Middle frontal gyrus (tissue), 1 donor: ENCODE data around the gene ODAD3.
A peak's percentile ranks its signal among the peaks of the same experiment; 100 is the strongest.
"Not testable (repeated sequence)": the region's sequence is repeated elsewhere in the genome, so short reads cannot be mapped to it uniquely, and the experiment has no call there.

Experiments
- DNase-seq: peaks from one replicate; pipeline ENCODE4 v3.0.0-alpha.2; 2015; ENCODE audit warnings: low spot score; ENCODE audit errors: extremely low spot score

The ODAD3 gene

GRCh38 chr19:11405846-11406643, 28.9 kb downstream of the ODAD3 start:
- no peak for DNase-seq

GRCh38 chr19:11404588-11405222, 30.2 kb downstream of the ODAD3 start:
- no peak for DNase-seq

- no peak for DNase-seq
Measured at GRCh38 chr19:11401808-11402543, 32.9 kb downstream of the ODAD3 start.

- DNase-seq: no peak
Measured at GRCh38 chr19:11400798-11401197, 34.1 kb downstream of the ODAD3 start.

- DNase-seq: no peak
Measured at GRCh38 chr19:11399667-11400066, 35.3 kb downstream of the ODAD3 start.

GRCh38 chr19:11397089-11397610, 37.8 kb downstream of the ODAD3 start:
- DNase-seq: no peak

GRCh38 chr19:11390933-11391680, 43.8 kb downstream of the ODAD3 start:
- DNase-seq: no peak

GRCh38 chr19:11390359-11390758, 44.6 kb downstream of the ODAD3 start:
- no peak for DNase-seq

GRCh38 chr19:11387162-11388034, 47.5 kb downstream of the ODAD3 start:
- DNase-seq: no peak

- DNase-seq: no peak
Measured at GRCh38 chr19:11384778-11385129, 50.2 kb downstream of the ODAD3 start.

GRCh38 chr19:11383706-11384048, 51.2 kb downstream of the ODAD3 start:
- no peak for DNase-seq

GRCh38 chr19:11382898-11383705, 51.8 kb downstream of the ODAD3 start:
- DNase-seq: no peak

- DNase-seq: peak; percentile 88
Measured at GRCh38 chr19:11380653-11381537, 54.0 kb downstream of the ODAD3 start.

GRCh38 chr19:11379857-11380350, 55.0 kb downstream of the ODAD3 start:
- no peak for DNase-seq

GRCh38 chr19:11379269-11379845, 55.6 kb downstream of the ODAD3 start:
- DNase-seq: not testable (repeated sequence)

- DNase-seq: no peak
Measured at GRCh38 chr19:11378319-11379189, 56.4 kb downstream of the ODAD3 start.

- DNase-seq: no peak
Measured at GRCh38 chr19:11377756-11378155, 57.2 kb downstream of the ODAD3 start.
